ENCODE data around the gene CHST1. TPM values are rescaled to one million over a fixed set of nuclear protein-coding genes. Genes with fewer than 3 reads are reported as not detected.

Gene CHST1
- total and polyA plus RNA-seq, 10 of the 15 experiments (the other 5 are each of a cell fraction or from before 2014, with no cell fraction given): not detected

DNA sequence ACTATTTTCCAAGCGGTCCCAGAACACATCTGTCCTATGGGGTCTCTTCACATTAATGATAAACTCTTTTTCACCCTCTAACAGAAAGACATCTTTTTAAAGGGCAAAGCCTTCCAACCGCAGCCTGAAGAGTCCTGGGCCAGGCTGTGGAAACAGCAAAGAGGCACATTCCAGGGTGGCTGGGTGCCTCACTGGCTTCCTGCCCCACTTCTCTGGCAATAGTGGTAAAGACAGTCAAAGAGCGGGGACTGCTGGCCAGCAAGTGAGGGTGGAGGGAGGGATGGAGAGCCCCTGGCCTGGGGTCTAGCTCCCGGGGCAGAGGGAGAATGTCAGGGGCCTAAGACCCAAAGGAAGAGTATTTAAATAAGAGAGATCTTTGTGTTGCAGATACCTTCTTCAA lies 10.2 kb upstream of the CHST1 start:
- ChIA-PET POLR2A (no interaction called here), RAD21 (ENCODE audit: unreplicated experiment) (no interaction called here), SMC1A (ENCODE audit: uncharacterized antibody, unreplicated experiment) (no interaction called here), CTCF (interaction anchor here (1.3 kb wide), 1 partner anchor 96 kb away, joined by 3 read pairs; no protein-coding TSS in a partner anchor)
- no peaks in the 10 kb centered on the region; a peak in 3 of 4 replicates for H3K27me3 ChIP-seq (replicated peaks in 1 of 2; ENCODE audit: control insufficient read depth in 2 of 2, insufficient read depth in 2 of 2, low read length in 1 of 2)
- in situ Hi-C loops (cut with MboI) (no loop called here), intact Hi-C loops (cut with micrococcal nuclease; ENCODE audit: unreplicated experiment) (no loop called here)
- no TSS peak for BruUV-seq (replicated peaks)
- no peak overlapping the region for H3K4me3 ChIP-seq
- no peaks in the 10 kb centered on the region for H3K36me3 ChIP-seq (ENCODE audit: control insufficient read depth in 2 of 2, insufficient read depth in 2 of 2, low read length in 1 of 2)
- no peaks in the 10 kb centered on the region for H3K9me3 ChIP-seq (replicated peaks; ENCODE audit: control insufficient read depth, insufficient read depth, low read length)
- peaks cover 8% of the 10 kb centered on the region for H3K4me1 ChIP-seq (ENCODE audit: control insufficient read depth, insufficient read depth, low read length)
- no peak for DNase-seq (ENCODE audit: low read depth, low spot score)
- 39% methylated on average over 4 of the region's 4 CpGs for WGBS (ENCODE audit: insufficient coverage, insufficient replicate concordance, low lambda C conversion rate, missing lambda C conversion rate)
- no peak overlapping the region for H3K27ac ChIP-seq (ENCODE audit: control insufficient read depth, insufficient read depth)
- no peak overlapping the region for H3K4me2 ChIP-seq (ENCODE audit: control insufficient read depth, insufficient read depth)
- no peak overlapping the region for H2AFZ ChIP-seq (ENCODE audit: control insufficient read depth, low read depth, low read length)
- TF ChIP-seq NFXL1 (IDR thresholded peaks at IDR 0.05; ENCODE audit: borderline replicate concordance): no peak
- no peak for TF ChIP-seq NR2F1 (conservative IDR thresholded peaks at IDR 0.05)
- TF ChIP-seq ZNF217 (IDR thresholded peaks at IDR 0.05): no peak
- TF ChIP-seq HDAC6 (IDR thresholded peaks at IDR 0.05; ENCODE audit: unreplicated experiment): no peak
- TF ChIP-seq, protein P1, sequence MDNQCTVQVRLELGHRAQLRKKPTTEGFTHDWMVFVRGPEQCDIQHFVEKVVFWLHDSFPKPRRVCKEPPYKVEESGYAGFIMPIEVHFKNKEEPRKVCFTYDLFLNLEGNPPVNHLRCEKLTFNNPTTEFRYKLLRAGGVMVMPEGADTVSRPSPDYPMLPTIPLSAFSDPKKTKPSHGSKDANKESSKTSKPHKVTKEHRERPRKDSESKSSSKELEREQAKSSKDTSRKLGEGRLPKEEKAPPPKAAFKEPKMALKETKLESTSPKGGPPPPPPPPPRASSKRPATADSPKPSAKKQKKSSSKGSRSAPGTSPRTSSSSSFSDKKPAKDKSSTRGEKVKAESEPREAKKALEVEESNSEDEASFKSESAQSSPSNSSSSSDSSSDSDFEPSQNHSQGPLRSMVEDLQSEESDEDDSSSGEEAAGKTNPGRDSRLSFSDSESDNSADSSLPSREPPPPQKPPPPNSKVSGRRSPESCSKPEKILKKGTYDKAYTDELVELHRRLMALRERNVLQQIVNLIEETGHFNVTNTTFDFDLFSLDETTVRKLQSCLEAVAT (IDR thresholded peaks at IDR 0.05): no peak
- TF ChIP-seq HCFC1 (IDR thresholded peaks at IDR 0.05; ENCODE audit: low read length): no peak
- no peak for TF ChIP-seq MYC (IDR thresholded peaks at IDR 0.05; ENCODE audit: insufficient read depth, insufficient read length, insufficient replicate concordance, low read length, severe bottlenecking)
- no peak for TF ChIP-seq TAF1 (IDR thresholded peaks at IDR 0.05; ENCODE audit: borderline replicate concordance, low read depth, low read length)
- TF ChIP-seq, protein P2, sequence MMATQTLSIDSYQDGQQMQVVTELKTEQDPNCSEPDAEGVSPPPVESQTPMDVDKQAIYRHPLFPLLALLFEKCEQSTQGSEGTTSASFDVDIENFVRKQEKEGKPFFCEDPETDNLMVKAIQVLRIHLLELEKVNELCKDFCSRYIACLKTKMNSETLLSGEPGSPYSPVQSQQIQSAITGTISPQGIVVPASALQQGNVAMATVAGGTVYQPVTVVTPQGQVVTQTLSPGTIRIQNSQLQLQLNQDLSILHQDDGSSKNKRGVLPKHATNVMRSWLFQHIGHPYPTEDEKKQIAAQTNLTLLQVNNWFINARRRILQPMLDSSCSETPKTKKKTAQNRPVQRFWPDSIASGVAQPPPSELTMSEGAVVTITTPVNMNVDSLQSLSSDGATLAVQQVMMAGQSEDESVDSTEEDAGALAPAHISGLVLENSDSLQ (IDR thresholded peaks at IDR 0.05): no peak
- TF ChIP-seq, protein P3, sequence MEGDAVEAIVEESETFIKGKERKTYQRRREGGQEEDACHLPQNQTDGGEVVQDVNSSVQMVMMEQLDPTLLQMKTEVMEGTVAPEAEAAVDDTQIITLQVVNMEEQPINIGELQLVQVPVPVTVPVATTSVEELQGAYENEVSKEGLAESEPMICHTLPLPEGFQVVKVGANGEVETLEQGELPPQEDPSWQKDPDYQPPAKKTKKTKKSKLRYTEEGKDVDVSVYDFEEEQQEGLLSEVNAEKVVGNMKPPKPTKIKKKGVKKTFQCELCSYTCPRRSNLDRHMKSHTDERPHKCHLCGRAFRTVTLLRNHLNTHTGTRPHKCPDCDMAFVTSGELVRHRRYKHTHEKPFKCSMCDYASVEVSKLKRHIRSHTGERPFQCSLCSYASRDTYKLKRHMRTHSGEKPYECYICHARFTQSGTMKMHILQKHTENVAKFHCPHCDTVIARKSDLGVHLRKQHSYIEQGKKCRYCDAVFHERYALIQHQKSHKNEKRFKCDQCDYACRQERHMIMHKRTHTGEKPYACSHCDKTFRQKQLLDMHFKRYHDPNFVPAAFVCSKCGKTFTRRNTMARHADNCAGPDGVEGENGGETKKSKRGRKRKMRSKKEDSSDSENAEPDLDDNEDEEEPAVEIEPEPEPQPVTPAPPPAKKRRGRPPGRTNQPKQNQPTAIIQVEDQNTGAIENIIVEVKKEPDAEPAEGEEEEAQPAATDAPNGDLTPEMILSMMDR (IDR thresholded peaks at IDR 0.05 in 2 of 3, conservative IDR thresholded peaks at IDR 0.05 in 1 of 3; ENCODE audit: control insufficient read depth in 2 of 3, extremely low read depth in 1 of 3, insufficient read depth in 1 of 3, low read depth in 3 of 3, low read length in 3 of 3): no peak
- no peak for TF ChIP-seq WRNIP1 (IDR thresholded peaks at IDR 0.05; ENCODE audit: borderline replicate concordance, low read depth, low read length)
- no peak for TF ChIP-seq PML (IDR thresholded peaks at IDR 0.05; ENCODE audit: low read length)
- TF ChIP-seq, protein P4, sequence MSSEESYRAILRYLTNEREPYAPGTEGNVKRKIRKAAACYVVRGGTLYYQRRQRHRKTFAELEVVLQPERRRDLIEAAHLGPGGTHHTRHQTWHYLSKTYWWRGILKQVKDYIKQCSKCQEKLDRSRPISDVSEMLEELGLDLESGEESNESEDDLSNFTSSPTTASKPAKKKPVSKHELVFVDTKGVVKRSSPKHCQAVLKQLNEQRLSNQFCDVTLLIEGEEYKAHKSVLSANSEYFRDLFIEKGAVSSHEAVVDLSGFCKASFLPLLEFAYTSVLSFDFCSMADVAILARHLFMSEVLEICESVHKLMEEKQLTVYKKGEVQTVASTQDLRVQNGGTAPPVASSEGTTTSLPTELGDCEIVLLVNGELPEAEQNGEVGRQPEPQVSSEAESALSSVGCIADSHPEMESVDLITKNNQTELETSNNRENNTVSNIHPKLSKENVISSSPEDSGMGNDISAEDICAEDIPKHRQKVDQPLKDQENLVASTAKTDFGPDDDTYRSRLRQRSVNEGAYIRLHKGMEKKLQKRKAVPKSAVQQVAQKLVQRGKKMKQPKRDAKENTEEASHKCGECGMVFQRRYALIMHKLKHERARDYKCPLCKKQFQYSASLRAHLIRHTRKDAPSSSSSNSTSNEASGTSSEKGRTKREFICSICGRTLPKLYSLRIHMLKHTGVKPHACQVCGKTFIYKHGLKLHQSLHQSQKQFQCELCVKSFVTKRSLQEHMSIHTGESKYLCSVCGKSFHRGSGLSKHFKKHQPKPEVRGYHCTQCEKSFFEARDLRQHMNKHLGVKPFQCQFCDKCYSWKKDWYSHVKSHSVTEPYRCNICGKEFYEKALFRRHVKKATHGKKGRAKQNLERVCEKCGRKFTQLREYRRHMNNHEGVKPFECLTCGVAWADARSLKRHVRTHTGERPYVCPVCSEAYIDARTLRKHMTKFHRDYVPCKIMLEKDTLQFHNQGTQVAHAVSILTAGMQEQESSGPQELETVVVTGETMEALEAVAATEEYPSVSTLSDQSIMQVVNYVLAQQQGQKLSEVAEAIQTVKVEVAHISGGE (CRISPR knock-in tag; IDR thresholded peaks at IDR 0.05): no peak
- TF ChIP-seq CHD1 (IDR thresholded peaks at IDR 0.05; ENCODE audit: low read depth, low read length): no peak
- TF ChIP-seq, protein P5, sequence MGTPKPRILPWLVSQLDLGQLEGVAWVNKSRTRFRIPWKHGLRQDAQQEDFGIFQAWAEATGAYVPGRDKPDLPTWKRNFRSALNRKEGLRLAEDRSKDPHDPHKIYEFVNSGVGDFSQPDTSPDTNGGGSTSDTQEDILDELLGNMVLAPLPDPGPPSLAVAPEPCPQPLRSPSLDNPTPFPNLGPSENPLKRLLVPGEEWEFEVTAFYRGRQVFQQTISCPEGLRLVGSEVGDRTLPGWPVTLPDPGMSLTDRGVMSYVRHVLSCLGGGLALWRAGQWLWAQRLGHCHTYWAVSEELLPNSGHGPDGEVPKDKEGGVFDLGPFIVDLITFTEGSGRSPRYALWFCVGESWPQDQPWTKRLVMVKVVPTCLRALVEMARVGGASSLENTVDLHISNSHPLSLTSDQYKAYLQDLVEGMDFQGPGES (IDR thresholded peaks at IDR 0.05): no peak
- FAIRE-seq: no peak
- no peak for ATAC-seq
- H4K20me1 ChIP-seq (ENCODE audit: control insufficient read depth, insufficient read depth): no peaks in the 10 kb centered on the region
- H3K79me2 ChIP-seq (ENCODE audit: control insufficient read depth, insufficient read depth, low read length): no peaks in the 10 kb centered on the region
- no peak overlapping the region for H3K9ac ChIP-seq (ENCODE audit: control insufficient read depth, insufficient read depth, low read length)
